Subcutaneous abdominal adipose tissue (tissue), 5 donors: ENCODE data around the gene GNAS-AS1.

ENCODE experiments used
- H3K27ac ChIP-seq: one replicate; pipeline ENCODE4 v1.7.0; 2013; ENCODE audit warnings: low read depth, mild to moderate bottlenecking, inconsistent platforms, low read length, moderate library complexity
- H3K27me3 ChIP-seq, 5 donors: one replicate each; pipeline ENCODE4 v1.7.0; 2013; ENCODE audit warnings: low read length in 5 of 5, inconsistent platforms in 1 of 5; ENCODE audit not compliant: control insufficient read depth in 5 of 5, insufficient read depth in 4 of 5
- H3K36me3 ChIP-seq, 5 donors: one replicate each; pipeline ENCODE4 v1.7.0; 2013; ENCODE audit warnings: low read length in 5 of 5; ENCODE audit not compliant: control insufficient read depth in 5 of 5, insufficient read depth in 5 of 5
- H3K4me1 ChIP-seq, 5 donors: one replicate each; pipeline ENCODE4 v1.7.0; 2013; ENCODE audit warnings: low read length in 5 of 5, mild to moderate bottlenecking in 3 of 5, moderate library complexity in 1 of 5; ENCODE audit not compliant: control insufficient read depth in 5 of 5, insufficient read depth in 5 of 5
- H3K4me3 ChIP-seq, 5 donors: one replicate each; pipeline ENCODE4 v1.7.0; 2013; ENCODE audit warnings: low read length in 5 of 5, low read depth in 1 of 5
- H3K9ac ChIP-seq, 5 donors: one replicate each; pipeline ENCODE4 v1.7.0; 2013; ENCODE audit warnings: low read length in 5 of 5, mild to moderate bottlenecking in 4 of 5, moderate library complexity in 3 of 5
- H3K9me3 ChIP-seq, 5 donors: one replicate each; pipeline ENCODE4 v1.7.0; 2013; ENCODE audit warnings: low read length in 5 of 5; ENCODE audit not compliant: control insufficient read depth in 5 of 5
- donor health status: healthy.
- donor health status: healthy.
- donor health status: healthy.
- donor health status: healthy.
- donor health status: healthy.

The GNAS-AS1 gene

GRCh38 chr20:58863044-58863790 lies 12.5 kb upstream of the GNAS-AS1 start:
- no peaks in the 10 kb centered on the region for H3K36me3 ChIP-seq
- peaks cover 0 to 5% (median 4%) of the 10 kb centered on the region in 5 donors for H3K4me1 ChIP-seq
- peaks cover 0 to 4% (median 0%) of the 10 kb centered on the region in 5 donors for H3K27me3 ChIP-seq
- no peak overlapping the region for H3K4me3 ChIP-seq
- H3K9me3 ChIP-seq: no peaks in the 10 kb centered on the region
- H3K27ac ChIP-seq: no peak overlapping the region
- no peak overlapping the region for H3K9ac ChIP-seq

GRCh38 chr20:58855506-58856389 lies 5.0 kb upstream of the GNAS-AS1 start:
- Histone ChIP-seq H3K4me3 (no peak overlapping the region), H3K27ac (no peak overlapping the region), H3K9me3 (no peaks in the 10 kb centered on the region), H3K27me3 (peaks cover 14 to 44% (median 38%) of the 10 kb centered on the region in 5 donors), H3K4me1 (peaks cover 0 to 40% (median 31%) of the 10 kb centered on the region in 5 donors), H3K9ac (no peak overlapping the region), H3K36me3 (no peaks in the 10 kb centered on the region)

- Histone ChIP-seq H3K9me3 (no peaks in the 10 kb centered on the region), H3K27ac (no peak overlapping the region), H3K4me1 (peaks cover 0 to 45% (median 34%) of the 10 kb centered on the region in 5 donors), H3K9ac (no peak overlapping the region), H3K36me3 (no peaks in the 10 kb centered on the region), H3K4me3 (peak overlapping the region in 3 of 5 donors; percentile 20 to 35 (median 29)), H3K27me3 (peaks cover 14 to 49% (median 39%) of the 10 kb centered on the region in 5 donors)
Observed at GRCh38 chr20:58854638-58855471, 4.2 kb upstream of the GNAS-AS1 start.

GRCh38 chr20:58853976-58854637 lies 3.4 kb upstream of the GNAS-AS1 start:
- Histone ChIP-seq H3K9me3 (no peaks in the 10 kb centered on the region), H3K9ac (no peak overlapping the region), H3K4me3 (no peak overlapping the region), H3K4me1 (peaks cover 0 to 45% (median 34%) of the 10 kb centered on the region in 5 donors), H3K36me3 (no peaks in the 10 kb centered on the region), H3K27ac (no peak overlapping the region), H3K27me3 (peaks cover 14 to 49% (median 42%) of the 10 kb centered on the region in 5 donors)

- Histone ChIP-seq H3K36me3 (no peaks in the 10 kb centered on the region), H3K4me1 (peaks cover 0 to 45% (median 34%) of the 10 kb centered on the region in 5 donors), H3K9ac (no peak overlapping the region), H3K27ac (no peak overlapping the region), H3K9me3 (no peaks in the 10 kb centered on the region), H3K27me3 (peaks cover 14 to 49% (median 42%) of the 10 kb centered on the region in 5 donors), H3K4me3 (no peak overlapping the region)
Observed at GRCh38 chr20:58853466-58853865, 2.8 kb upstream of the GNAS-AS1 start.

GRCh38 chr20:58852543-58853271 lies 2.0 kb upstream of the GNAS-AS1 start, which contains the start of gene GNAS:
TSS of gene GNAS (plus strand) at chr20:58852716.
- H3K27ac ChIP-seq: no peak within 1 kb of the TSS
- peaks cover 14 to 49% (median 39%) of the 10 kb centered on the region in 5 donors for H3K27me3 ChIP-seq
- no peak within 1 kb of the TSS for H3K9ac ChIP-seq
- H3K9me3 ChIP-seq: no peaks in the 10 kb centered on the region
- peaks cover 0 to 45% (median 34%) of the 10 kb centered on the region in 5 donors for H3K4me1 ChIP-seq
- no peaks in the 10 kb centered on the region for H3K36me3 ChIP-seq
- peak within 1 kb of the TSS; percentile 47 to 73 (median 61) for H3K4me3 ChIP-seq

GRCh38 chr20:58851969-58852458 lies 1.3 kb upstream of the GNAS-AS1 start:
- Histone ChIP-seq H3K27me3 (peaks cover 14 to 49% (median 34%) of the 10 kb centered on the region in 5 donors), H3K4me1 (peaks cover 0 to 46% (median 34%) of the 10 kb centered on the region in 5 donors)

GRCh38 chr20:58851221-58851968 lies 693 bp upstream of the GNAS-AS1 start:
- Histone ChIP-seq H3K27me3 (peaks cover 14 to 49% (median 34%) of the 10 kb centered on the region in 5 donors), H3K27ac (no peak overlapping the region), H3K4me1 (peaks cover 0 to 48% (median 34%) of the 10 kb centered on the region in 5 donors), H3K9ac (no peak overlapping the region), H3K9me3 (no peaks in the 10 kb centered on the region), H3K36me3 (no peaks in the 10 kb centered on the region), H3K4me3 (peak overlapping the region; percentile 44 to 64 (median 55))

More at GRCh38 chr20:58851969-58852458, 1.3 kb upstream of the GNAS-AS1 start:
- no peaks in the 10 kb centered on the region for H3K36me3 ChIP-seq
- H3K9me3 ChIP-seq: no peaks in the 10 kb centered on the region
- no peak overlapping the region for H3K27ac ChIP-seq
- H3K9ac ChIP-seq: no peak overlapping the region
- H3K4me3 ChIP-seq: peak overlapping the region; percentile 47 to 73 (median 61)
